ENCODE results near the gene ZNF334.

ZNF334 gene

DNA sequence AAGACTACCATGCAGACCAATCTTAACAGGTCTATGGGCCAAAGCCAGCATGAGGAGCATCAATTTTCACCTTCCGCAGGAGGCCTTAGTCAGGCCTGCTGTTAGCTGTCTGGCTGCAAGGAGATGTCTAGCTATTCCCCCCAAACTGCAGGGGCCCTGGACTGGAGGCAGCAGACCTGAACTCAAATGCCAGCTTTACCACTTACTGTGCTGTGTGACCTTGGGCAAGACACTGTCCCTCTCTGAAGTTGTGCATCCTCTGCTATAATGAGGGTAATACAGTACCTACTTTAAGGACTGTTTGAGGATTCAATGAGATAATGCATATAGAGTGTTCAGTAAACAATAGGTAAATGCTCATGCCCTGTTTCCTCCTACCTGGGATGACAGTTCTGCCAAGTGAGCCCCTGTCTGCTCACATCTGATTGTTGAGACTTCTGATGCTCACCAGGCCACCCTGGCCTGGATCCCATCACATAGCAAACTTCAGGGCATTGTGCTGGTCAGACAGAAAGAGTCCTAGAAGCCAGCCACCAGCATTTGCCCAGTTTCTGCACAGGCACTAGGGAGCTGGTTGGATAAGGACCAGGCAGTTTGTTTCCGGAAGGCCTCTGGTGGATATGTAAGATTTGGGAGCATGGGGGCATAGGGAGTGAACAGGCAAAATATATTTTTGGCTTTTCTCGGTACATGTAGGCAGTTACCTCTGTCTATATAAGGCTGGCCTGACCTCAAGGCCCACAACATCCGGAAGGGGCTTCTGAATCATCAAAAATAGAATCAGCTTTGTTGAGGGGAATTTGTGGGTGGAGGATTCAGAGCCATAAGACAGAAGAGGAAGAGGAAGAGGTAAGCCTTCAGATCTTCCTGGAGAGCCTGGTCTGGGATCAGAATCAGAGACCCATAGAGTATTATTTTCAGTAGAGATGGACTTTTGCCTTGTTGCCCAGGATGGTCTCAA, 39.4 kb upstream of the ZNF334 start:
- TF ChIP-seq, protein P1, sequence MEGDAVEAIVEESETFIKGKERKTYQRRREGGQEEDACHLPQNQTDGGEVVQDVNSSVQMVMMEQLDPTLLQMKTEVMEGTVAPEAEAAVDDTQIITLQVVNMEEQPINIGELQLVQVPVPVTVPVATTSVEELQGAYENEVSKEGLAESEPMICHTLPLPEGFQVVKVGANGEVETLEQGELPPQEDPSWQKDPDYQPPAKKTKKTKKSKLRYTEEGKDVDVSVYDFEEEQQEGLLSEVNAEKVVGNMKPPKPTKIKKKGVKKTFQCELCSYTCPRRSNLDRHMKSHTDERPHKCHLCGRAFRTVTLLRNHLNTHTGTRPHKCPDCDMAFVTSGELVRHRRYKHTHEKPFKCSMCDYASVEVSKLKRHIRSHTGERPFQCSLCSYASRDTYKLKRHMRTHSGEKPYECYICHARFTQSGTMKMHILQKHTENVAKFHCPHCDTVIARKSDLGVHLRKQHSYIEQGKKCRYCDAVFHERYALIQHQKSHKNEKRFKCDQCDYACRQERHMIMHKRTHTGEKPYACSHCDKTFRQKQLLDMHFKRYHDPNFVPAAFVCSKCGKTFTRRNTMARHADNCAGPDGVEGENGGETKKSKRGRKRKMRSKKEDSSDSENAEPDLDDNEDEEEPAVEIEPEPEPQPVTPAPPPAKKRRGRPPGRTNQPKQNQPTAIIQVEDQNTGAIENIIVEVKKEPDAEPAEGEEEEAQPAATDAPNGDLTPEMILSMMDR (IDR thresholded peaks at IDR 0.05; ENCODE audit: low read depth, low read length, poor library complexity, severe bottlenecking) = no peak
- TF ChIP-seq EZH2phosphoT487 (IDR thresholded peaks at IDR 0.05; ENCODE audit: borderline replicate concordance, low read length) = no peak
- H3K4me1 ChIP-seq (ENCODE audit: control insufficient read depth, low read length) = peaks cover 8% of the 10 kb centered on the region
- H3K4me2 ChIP-seq (ENCODE audit: low read length) = 0 out of 2 replicates have a peak overlapping the region, but pooled peaks have one; percentile 24

DNA sequence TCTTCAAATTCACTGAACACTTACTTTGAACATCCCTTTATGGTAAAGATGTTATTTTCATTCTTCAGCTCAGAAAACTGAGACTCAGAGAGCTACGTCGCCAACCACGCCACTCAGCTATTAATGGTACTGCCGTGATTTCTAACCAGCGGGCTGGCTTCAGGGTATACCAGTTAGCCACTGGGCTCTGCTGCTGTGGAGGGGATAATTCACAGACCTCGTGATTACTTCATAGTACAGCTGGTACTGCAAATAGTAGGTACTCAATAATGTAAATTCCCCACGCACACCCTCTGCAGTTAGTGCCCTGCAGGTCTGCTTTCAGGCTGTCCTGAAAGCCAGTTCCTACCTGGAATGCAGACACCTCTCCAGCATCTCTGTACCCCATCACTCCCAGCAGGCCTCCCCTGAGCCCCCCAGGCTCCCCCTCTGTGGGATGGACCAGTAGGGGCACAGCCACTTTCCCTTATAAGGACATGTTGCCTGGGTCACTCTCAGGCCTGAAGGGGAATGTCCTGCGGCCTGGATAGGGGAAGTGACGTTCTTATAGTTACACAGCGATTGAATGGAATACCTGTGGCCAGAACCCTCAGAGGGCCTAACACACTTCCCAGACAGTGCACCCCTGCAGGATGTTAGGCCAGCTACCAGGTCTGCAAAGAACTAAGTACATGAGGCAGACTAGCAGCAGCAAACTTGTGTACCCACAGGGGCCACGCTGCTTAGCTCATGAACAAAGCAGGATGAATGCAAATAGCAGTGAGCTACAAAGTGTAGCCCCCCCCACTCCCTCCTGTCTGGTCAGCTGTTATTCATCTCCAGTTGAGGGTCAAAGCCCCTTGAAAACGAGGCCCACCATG, 38.4 kb upstream of the ZNF334 start:
- TF ChIP-seq, protein P1 (IDR thresholded peaks at IDR 0.05; ENCODE audit: low read depth, low read length, poor library complexity, severe bottlenecking) = no peak
- no peak for TF ChIP-seq EZH2phosphoT487 (IDR thresholded peaks at IDR 0.05; ENCODE audit: borderline replicate concordance, low read length)
- Histone ChIP-seq H3K4me1 (ENCODE audit: control insufficient read depth, low read length) (peaks cover 8% of the 10 kb centered on the region), H3F3A (ENCODE audit: control insufficient read depth, insufficient read depth) (no peaks in the 10 kb centered on the region), H3K36me3 (ENCODE audit: control insufficient read depth, low read length) (no peaks in the 10 kb centered on the region), H3K27me3 (ENCODE audit: control insufficient read depth, low read length) (peaks cover 3% of the 10 kb centered on the region; the same call in 1 of the 2 replicates), H3K4me2 (ENCODE audit: low read length) (no peak overlapping the region), H3K9me2 (replicated peaks; ENCODE audit: control insufficient read depth, low read length) (no peaks in the 10 kb centered on the region), H4K20me1 (ENCODE audit: control insufficient read depth, insufficient read depth, low read depth, low read length) (no peaks in the 10 kb centered on the region), H3K79me2 (ENCODE audit: control insufficient read depth, low read length) (no peaks in the 10 kb centered on the region), H3K9me3 (ENCODE audit: control insufficient read depth, insufficient read depth, low read length) (no peaks in the 10 kb centered on the region), H3K4me3 (ENCODE audit: low read length) (no peak overlapping the region), H3K27ac (ENCODE audit: low read depth, low read length) (no peak overlapping the region)

More for the DNA sequence above, 39.4 kb upstream of the ZNF334 start:
- Histone ChIP-seq H3K27me3 (ENCODE audit: control insufficient read depth, low read length) (peaks cover 7% of the 10 kb centered on the region), H3K9me2 (replicated peaks; ENCODE audit: control insufficient read depth, low read length) (no peaks in the 10 kb centered on the region), H3F3A (ENCODE audit: control insufficient read depth, insufficient read depth) (no peaks in the 10 kb centered on the region), H3K79me2 (ENCODE audit: control insufficient read depth, low read length) (no peaks in the 10 kb centered on the region), H3K4me3 (ENCODE audit: low read length) (no peak overlapping the region), H3K36me3 (ENCODE audit: control insufficient read depth, low read length) (no peaks in the 10 kb centered on the region), H4K20me1 (ENCODE audit: control insufficient read depth, insufficient read depth, low read depth, low read length) (no peaks in the 10 kb centered on the region), H3K9me3 (ENCODE audit: control insufficient read depth, insufficient read depth, low read length) (no peaks in the 10 kb centered on the region), H3K27ac (ENCODE audit: low read depth, low read length) (no peak overlapping the region)

DNA sequence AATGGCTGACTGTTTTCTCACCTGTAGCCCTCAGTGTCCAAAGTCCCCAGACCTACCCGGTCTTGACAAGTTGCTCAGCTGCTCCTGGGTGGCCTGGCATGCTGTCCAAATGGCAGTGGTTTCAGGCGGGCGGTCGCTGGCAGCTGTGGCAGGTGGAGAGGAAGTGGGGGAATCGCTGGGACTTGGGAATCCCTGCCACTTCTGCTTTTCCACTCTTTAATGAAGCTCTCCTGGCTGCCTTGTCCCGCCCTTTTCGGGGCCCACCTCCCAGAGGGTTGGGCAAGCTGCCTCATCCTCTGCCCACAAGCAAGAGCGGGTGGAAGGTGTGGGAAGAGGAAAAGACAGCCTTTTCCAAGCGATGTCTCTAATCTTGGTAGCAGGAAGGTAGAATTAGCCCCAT, 37.1 kb upstream of the ZNF334 start, which contains the start of gene OCSTAMP:
OCSTAMP (minus strand) TSS at position 194 of the 400 bp plus-strand sequence; CDS start at position 100, 94 bp downstream.
- Histone ChIP-seq H4K20me1 (ENCODE audit: control insufficient read depth, insufficient read depth, low read depth, low read length) (no peaks in the 10 kb centered on the region), H3K27me3 (ENCODE audit: control insufficient read depth, low read length) (peaks cover 3% of the 10 kb centered on the region; the same call in 1 of the 2 replicates), H3F3A (ENCODE audit: control insufficient read depth, insufficient read depth) (no peaks in the 10 kb centered on the region), H3K27ac (ENCODE audit: low read depth, low read length) (no peak within 1 kb of the TSS), H3K79me2 (ENCODE audit: control insufficient read depth, low read length) (no peaks in the 10 kb centered on the region), H3K9me2 (replicated peaks; ENCODE audit: control insufficient read depth, low read length) (no peaks in the 10 kb centered on the region), H3K4me2 (ENCODE audit: low read length) (no peak within 1 kb of the TSS), H3K9me3 (ENCODE audit: control insufficient read depth, insufficient read depth, low read length) (no peaks in the 10 kb centered on the region), H3K4me3 (ENCODE audit: low read length) (no peak within 1 kb of the TSS), H3K4me1 (ENCODE audit: control insufficient read depth, low read length) (peaks cover 8% of the 10 kb centered on the region), H3K36me3 (ENCODE audit: control insufficient read depth, low read length) (no peaks in the 10 kb centered on the region)
- TF ChIP-seq, protein P1 (IDR thresholded peaks at IDR 0.05; ENCODE audit: low read depth, low read length, poor library complexity, severe bottlenecking) = no peak
- TF ChIP-seq EZH2phosphoT487 (IDR thresholded peaks at IDR 0.05; ENCODE audit: borderline replicate concordance, low read length) = no peak
